Measurements from ENCODE around the gene OXER1. TPM values are rescaled to one million over a fixed set of nuclear protein-coding genes. Genes with fewer than 3 reads are reported as not detected.

OXER1 gene
- total and polyA plus RNA-seq, 2 of the 13 experiments (the other 11 are each of a cell fraction or from before 2014, with no cell fraction given) = 8.0 to 9.0 TPM

DNA sequence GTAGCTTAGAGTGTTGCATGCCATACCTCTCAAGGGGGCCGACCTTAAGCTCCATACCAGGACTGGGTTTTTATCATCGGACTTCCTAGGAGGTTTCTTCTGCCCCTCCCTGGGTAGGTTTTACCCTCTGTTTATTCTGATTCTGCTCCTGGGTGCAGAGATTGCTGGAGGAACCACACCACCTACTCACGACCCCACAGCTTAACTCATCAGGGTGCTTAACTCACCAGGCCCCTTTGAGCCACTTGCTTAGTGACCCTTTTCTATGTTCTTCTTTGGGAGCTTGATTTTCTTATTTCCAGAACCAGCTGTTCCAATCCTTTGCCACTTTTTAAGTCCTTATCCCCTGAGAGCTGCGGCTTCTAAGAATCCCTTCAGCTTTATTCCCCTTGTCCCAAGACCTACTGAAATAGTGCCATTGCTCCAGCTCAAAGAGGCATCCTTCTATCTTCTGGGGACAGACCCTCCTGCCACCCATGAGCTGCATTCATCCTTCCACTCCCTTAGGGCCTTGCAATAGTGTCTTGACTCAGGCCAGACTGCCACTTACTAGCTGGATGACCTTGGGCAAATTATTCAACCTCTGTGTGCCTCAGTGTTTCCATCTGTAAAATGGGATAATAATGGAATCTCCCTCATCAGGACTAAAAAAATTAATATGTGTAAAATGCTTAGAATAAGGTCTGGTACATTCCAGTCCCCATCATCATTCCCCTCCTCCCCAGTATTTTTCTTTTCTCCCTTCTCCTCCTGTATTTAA lies 5.8 kb downstream of the OXER1 start:
- no peaks in the 10 kb centered on the region for H3K9me3 ChIP-seq (ENCODE audit: low read length)
- no peaks in the 10 kb centered on the region for H4K20me1 ChIP-seq (ENCODE audit: insufficient read depth, low read length)
- POLR2A ChIA-PET = interaction anchor here (1.0 to 1.1 kb wide), 2 partner anchors 34 to 53 kb away, joined by 3 to 4 read pairs; partner anchors contain the start of gene HAAO
- no peak overlapping the region for H3K27ac ChIP-seq (ENCODE audit: extremely low read length, insufficient read depth, low read length)
- H3K36me3 ChIP-seq (replicated peaks in 1 of 2; ENCODE audit: control insufficient read depth in 1 of 2, insufficient read depth in 2 of 2, low read length in 2 of 2) = no peaks in the 10 kb centered on the region; a peak in 1 of 5 replicates
- in situ Hi-C loops (cut with HindIII; ENCODE audit: extremely low pct_ligation_motif_present, low pct_unique_long_range_greater_than_20kb) = no loop called here
- ATAC-seq (no peak), FAIRE-seq (no peak), DNase-seq (ENCODE audit: low spot score) (no peak)
- no peak overlapping the region for H3K4me2 ChIP-seq (ENCODE audit: low read depth, low read length)
- H3K9ac ChIP-seq (ENCODE audit: insufficient read depth, low read depth, low read length) = no peak overlapping the region
- 87% methylated on average over 4 of the region's 4 CpGs for WGBS (ENCODE audit: low lambda C conversion rate)
- no peaks in the 10 kb centered on the region for H3K27me3 ChIP-seq (ENCODE audit: control insufficient read depth in 1 of 2, insufficient read depth in 2 of 2, low read length in 2 of 2)
- H3K4me1 ChIP-seq (ENCODE audit: insufficient read depth, low read length) = peaks cover 16% of the 10 kb centered on the region
- no peaks in the 10 kb centered on the region for H3K79me2 ChIP-seq (ENCODE audit: insufficient read depth, low read length)
- BruUV-seq (replicated peaks) = no TSS peak
- H2AFZ ChIP-seq (ENCODE audit: low read length) = no peak overlapping the region
- H3K4me3 ChIP-seq (replicated peaks in 1 of 3; ENCODE audit: insufficient read depth in 1 of 3, low read depth in 2 of 3, low read length in 3 of 3) = no peak overlapping the region
- CTCF ChIA-PET (ENCODE audit: low intra/inter-chr PET ratio, low total read pairs) = no interaction called here
- intact Hi-C loops (cut with micrococcal nuclease; ENCODE audit: unreplicated experiment) = no loop called here
- TF ChIP-seq ZBTB3 (CRISPR knock-in tag; IDR thresholded peaks at IDR 0.05; ENCODE audit: borderline replicate concordance, low read depth) (no peak), ZNF761 (CRISPR knock-in tag; conservative IDR thresholded peaks at IDR 0.05) (no peak), ZNF629 (CRISPR knock-in tag; conservative IDR thresholded peaks at IDR 0.05) (peak; percentile 87), SRSF1 (optimal IDR thresholded peaks at IDR 0.05; ENCODE audit: low read depth, low read length) (no peak), CHD4 (IDR thresholded peaks at IDR 0.05; ENCODE audit: borderline replicate concordance, low read length) (peak; percentile 61; the same call in 1 of the 2 replicates), AHDC1 (CRISPR knock-in tag; IDR thresholded peaks at IDR 0.05; ENCODE audit: borderline replicate concordance) (no peak), SMYD3 (CRISPR knock-in tag; IDR thresholded peaks at IDR 0.05) (no peak), AFF4 (CRISPR knock-in tag; IDR thresholded peaks at IDR 0.05) (no peak), ZGPAT (CRISPR knock-in tag; IDR thresholded peaks at IDR 0.05) (no peak), RNF2 (conservative IDR thresholded peaks at IDR 0.05; ENCODE audit: low read depth) (no peak), NFYB (CRISPR knock-in tag; IDR thresholded peaks at IDR 0.05) (no peak), TFAP4 (IDR thresholded peaks at IDR 0.05; ENCODE audit: borderline replicate concordance, low read depth) (no peak)
